Body of pancreas (tissue), 4 donors: ENCODE data around the gene SWSAP1. TPM values are rescaled to one million over a fixed set of nuclear protein-coding genes. Genes with fewer than 3 reads are reported as not detected.

Source experiments
- ATAC-seq: fragments of 150-250 bp; one replicate; pipeline ENCODE4 v1.9.1; 2016
- DNase-seq, 4 donors: peaks; one replicate each; pipeline ENCODE4 v3.0.0-alpha.2; 2019
- H3K27ac ChIP-seq, 4 donors: fragments of 200-600 bp; sonication (generic); 1 replicate in 3 of 4; 2 replicates in 1 of 4; pipeline versions ENCODE4 v1.5.1 to v1.6.1; 2016 to 2019; ENCODE audit warnings: mild to moderate bottlenecking in 1 of 4, mixed read lengths in 1 of 4, moderate library complexity in 1 of 4
- H3K27me3 ChIP-seq, 2 donors: fragments of 200-600 bp; sonication (generic); one replicate each; pipeline ENCODE4 v1.6.0; 2016; ENCODE audit warnings: mild to moderate bottlenecking in 1 of 2
- H3K36me3 ChIP-seq, 2 donors: fragments of 200-600 bp; sonication (generic); replicated peaks in 1 of 2; 2 replicates each; pipeline ENCODE4 v1.5.1; 2016; ENCODE audit warnings: low read depth in 2 of 2; ENCODE audit not compliant: insufficient read depth in 1 of 2
- H3K4me1 ChIP-seq: fragments of 200-600 bp; sonication (generic); one replicate; pipeline ENCODE4 v1.6.0; 2016
- H3K4me3 ChIP-seq, 2 donors: fragments of 200-600 bp; sonication (generic); 1 replicate in 1 of 2; 2 replicates in 1 of 2; pipeline ENCODE4 v1.5.1; 2016 to 2019
- H3K9me3 ChIP-seq, 3 donors: fragments of 200-600 bp; sonication (generic); 1 replicate in 2 of 3; 2 replicates in 1 of 3; pipeline ENCODE4 v1.5.1; 2016
- CTCF ChIP-seq, 7 experiments: fragments of 450-650 bp in 4 of 7; fragments of 200-600 bp in 3 of 7; sonication (generic) in 3 of 7; IDR thresholded peaks; one replicate each; pipeline ENCODE4 v1.5.1; 2016 to 2019; ENCODE audit warnings: antibody characterized with exemption in 7 of 7
- POLR2A ChIP-seq, 3 donors: fragments of 450-650 bp; IDR thresholded peaks; one replicate each; pipeline ENCODE4 v1.6.1; 2016; ENCODE audit warnings: antibody characterized with exemption in 3 of 3, mild to moderate bottlenecking in 2 of 3
- WGBS, 2 donors: methylation state at CpG; one replicate each; pipeline ENCODE4 v1.1.5; 2017; 5-methylcytosine and 5-hydroxymethylcytosine counted together
- intact Hi-C: fragments of 100-400 bp; cut with DNase I; formaldehyde crosslinking; loops from one replicate; pipeline ENCODE4 v1.15.1; 2023
- total RNA-seq, 2 donors: library from RNA; depleted of rRNA; stranded (reverse); fragments of >200 nt; gene quantifications; one replicate each; pipeline ENCODE4 v1.1.0, GENCODE V29; 2016

SWSAP1 gene
- total RNA-seq, 2 donors from 2014 or later, result 0.78 to 2.0 TPM

- H3K36me3 ChIP-seq, result peaks cover 0 to 3% of the 10 kb centered on the region in 2 donors
- WGBS, 2 donors, result 90 to 95% methylated on average over 2 of the region's 2 CpGs
Measured at GRCh38 chr19:11390359-11390758, 15.9 kb downstream of the SWSAP1 start.

GRCh38 chr19:11390933-11391680, 16.6 kb downstream of the SWSAP1 start:
- H3K27me3 ChIP-seq, result no peaks in the 10 kb centered on the region
- no peak overlapping the region for H3K4me3 ChIP-seq
- intact Hi-C loops, result no loop called here
- DNase-seq, result no peak
- TF ChIP-seq POLR2A (IDR thresholded peaks at IDR 0.05) (no peak), CTCF (IDR thresholded peaks at IDR 0.05) (no peak)
- H3K9me3 ChIP-seq, result no peaks in the 10 kb centered on the region
- H3K27ac ChIP-seq, result no peak overlapping the region
- ATAC-seq, result no peak
- H3K36me3 ChIP-seq, result peaks cover 0 to 3% of the 10 kb centered on the region in 2 donors
- WGBS, 2 donors, result 76 to 89% methylated on average over 4 of the region's 4 CpGs
- no peaks in the 10 kb centered on the region for H3K4me1 ChIP-seq

More at GRCh38 chr19:11390359-11390758, 15.9 kb downstream of the SWSAP1 start:
- Histone ChIP-seq H3K27ac (no peak overlapping the region), H3K27me3 (no peaks in the 10 kb centered on the region), H3K4me3 (no peak overlapping the region), H3K9me3 (no peaks in the 10 kb centered on the region), H3K4me1 (no peaks in the 10 kb centered on the region)
- no peak for TF ChIP-seq POLR2A (IDR thresholded peaks at IDR 0.05)
- no peak for TF ChIP-seq CTCF (IDR thresholded peaks at IDR 0.05)
- DNase-seq (no peak), ATAC-seq (no peak)
- intact Hi-C loops, result no loop called here

- 92 to 96% methylated on average over 8 to 11 of the region's 22 CpGs for WGBS, 2 donors
- no peaks in the 10 kb centered on the region for H3K9me3 ChIP-seq
- no peaks in the 10 kb centered on the region for H3K27me3 ChIP-seq
- intact Hi-C loops, result no loop called here
- no peak for DNase-seq
- H3K36me3 ChIP-seq, result peaks cover 0 to 3% of the 10 kb centered on the region in 2 donors
- no peak for TF ChIP-seq CTCF (IDR thresholded peaks at IDR 0.05)
- TF ChIP-seq POLR2A (IDR thresholded peaks at IDR 0.05), result no peak
- no peak overlapping the region for H3K27ac ChIP-seq
- H3K4me3 ChIP-seq, result no peak overlapping the region
- no peak for ATAC-seq
- H3K4me1 ChIP-seq, result no peaks in the 10 kb centered on the region
Measured at GRCh38 chr19:11397089-11397610, 22.7 kb downstream of the SWSAP1 start.

GRCh38 chr19:11399667-11400066, 25.2 kb downstream of the SWSAP1 start:
- 91 to 100% methylated on average over 5 to 9 of the region's 9 CpGs for WGBS, 2 donors
- TF ChIP-seq POLR2A (IDR thresholded peaks at IDR 0.05) (no peak), CTCF (IDR thresholded peaks at IDR 0.05) (no peak)
- ATAC-seq (no peak), DNase-seq (no peak)
- Histone ChIP-seq H3K36me3 (peaks cover 0 to 2% of the 10 kb centered on the region in 2 donors), H3K27ac (no peak overlapping the region), H3K4me1 (no peaks in the 10 kb centered on the region), H3K4me3 (no peak overlapping the region), H3K9me3 (no peaks in the 10 kb centered on the region), H3K27me3 (no peaks in the 10 kb centered on the region)
- intact Hi-C loops, result no loop called here
